Memory B cell (primary cell): ENCODE measurements around the gene NKAIN2.

Experiments used
- ATAC-seq: fragments of 150-1000 bp; cut with Tn5 transposase; 2 replicates; pipeline ENCODE4 v1.10.0; 2021; ENCODE audit warnings: low read depth, mild to moderate bottlenecking, moderate library complexity
- DNase-seq, 2 donors: peaks; one replicate each; pipeline ENCODE4 v3.0.0; 2022; ENCODE audit warnings: low spot score in 2 of 2
- H3K27ac Mint-ChIP-seq: one replicate; pipeline ENCODE4 v1.8.0; 2022; ENCODE audit warnings: mild to moderate bottlenecking, moderate library complexity, mixed read lengths
- H3K27me3 Mint-ChIP-seq: one replicate; pipeline ENCODE4 v1.8.0; 2022; ENCODE audit warnings: mixed read lengths
- H3K36me3 Mint-ChIP-seq: one replicate; pipeline ENCODE4 v1.8.0; 2022; ENCODE audit warnings: mild to moderate bottlenecking, mixed read lengths
- H3K4me1 Mint-ChIP-seq: one replicate; pipeline ENCODE4 v1.8.0; 2022; ENCODE audit warnings: mixed read lengths
- H3K4me3 Mint-ChIP-seq: one replicate; pipeline ENCODE4 v1.8.0; 2022; ENCODE audit warnings: mild to moderate bottlenecking, moderate library complexity, mixed read lengths
- H3K9me3 Mint-ChIP-seq: one replicate; pipeline ENCODE4 v1.8.0; 2022; ENCODE audit warnings: mixed read lengths

Gene NKAIN2

DNA sequence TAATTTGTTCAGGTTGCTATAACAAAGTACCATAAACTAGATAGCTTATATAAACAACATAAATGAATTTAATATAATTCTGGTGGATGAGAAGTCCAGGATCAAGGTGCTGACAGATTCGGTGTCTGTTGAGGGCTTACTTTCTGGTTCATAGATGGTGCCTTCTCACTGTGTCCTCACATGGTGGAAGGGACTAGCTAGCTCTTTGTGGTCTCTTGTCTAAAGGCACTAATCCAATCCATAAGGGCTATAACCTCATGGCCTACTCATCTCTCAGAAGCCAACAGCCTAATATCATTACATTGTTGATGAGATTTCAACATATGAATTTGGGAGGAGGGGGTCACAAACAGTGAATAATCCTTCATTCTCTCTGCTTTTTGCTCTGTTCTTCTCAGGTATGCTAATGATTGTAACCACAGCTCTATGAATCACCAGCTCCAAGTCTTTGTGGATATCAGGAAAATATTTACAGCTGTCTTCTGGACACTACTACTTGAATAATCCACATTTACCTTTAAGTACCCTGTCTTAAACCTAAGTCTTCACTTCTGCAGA, 122.3 kb downstream of the NKAIN2 start:
- H3K4me1 Mint-ChIP-seq, result no peaks in the 10 kb centered on the region
- no peaks in the 10 kb centered on the region for H3K36me3 Mint-ChIP-seq
- no peaks in the 10 kb centered on the region for H3K27me3 Mint-ChIP-seq
- ATAC-seq (no peak), DNase-seq (no peak)
- H3K27ac Mint-ChIP-seq, result no peak overlapping the region
- H3K9me3 Mint-ChIP-seq, result peaks cover 2% of the 10 kb centered on the region
- H3K4me3 Mint-ChIP-seq, result no peak overlapping the region

DNA sequence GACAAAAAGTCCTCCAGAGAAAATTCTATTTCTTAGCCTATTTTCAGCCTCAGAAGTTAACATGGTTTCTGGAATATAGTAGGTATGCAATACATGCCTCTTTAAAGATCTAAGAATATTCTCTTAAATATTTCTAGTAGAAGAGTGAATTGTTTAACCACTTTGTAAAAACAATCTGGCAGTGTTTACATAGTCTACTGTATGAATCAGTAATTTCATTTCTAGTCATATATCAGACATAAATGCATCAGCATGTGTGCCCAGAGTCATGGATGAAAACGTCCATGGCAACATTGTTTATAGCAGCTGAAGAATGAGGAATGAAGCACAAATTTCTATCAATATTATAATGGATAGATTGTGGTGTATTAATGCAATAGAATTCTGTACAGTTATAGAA, 124.9 kb downstream of the NKAIN2 start:
- Mint-ChIP-seq H3K9me3 (peaks cover 2% of the 10 kb centered on the region), H3K27me3 (no peaks in the 10 kb centered on the region), H3K4me1 (no peaks in the 10 kb centered on the region), H3K36me3 (no peaks in the 10 kb centered on the region), H3K4me3 (no peak overlapping the region), H3K27ac (no peak overlapping the region)
- DNase-seq (no peak), ATAC-seq (no peak)

- H3K27ac Mint-ChIP-seq, result no peak overlapping the region
- DNase-seq, result no peak
- H3K9me3 Mint-ChIP-seq, result peaks cover 5% of the 10 kb centered on the region
These were observed 128.3 kb downstream of the NKAIN2 start for GRCh38 chr6:123931928-123932327.

DNA sequence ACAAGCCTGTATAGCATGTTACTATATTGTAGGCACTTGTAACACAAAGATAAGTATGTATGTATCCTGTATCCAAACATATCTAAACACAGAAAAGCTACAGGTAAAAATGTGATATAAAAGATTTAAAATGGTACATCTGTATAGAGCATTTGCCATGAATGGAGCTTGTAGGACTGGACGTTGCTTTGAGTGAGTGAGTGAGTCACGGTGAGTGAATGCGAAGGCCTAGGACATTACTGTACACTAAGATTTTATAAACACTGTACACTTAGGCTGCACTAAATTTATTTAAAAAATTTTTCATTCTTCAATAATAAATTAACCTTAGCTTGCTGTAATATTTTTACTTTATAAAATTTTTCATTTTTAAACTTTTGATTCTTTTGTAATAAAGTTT, 136.9 kb downstream of the NKAIN2 start:
- no peak overlapping the region for H3K4me3 Mint-ChIP-seq
- H3K27ac Mint-ChIP-seq, result no peak overlapping the region
- DNase-seq (no peak), ATAC-seq (no peak)
- H3K4me1 Mint-ChIP-seq, result no peaks in the 10 kb centered on the region
- H3K36me3 Mint-ChIP-seq, result no peaks in the 10 kb centered on the region
- no peaks in the 10 kb centered on the region for H3K9me3 Mint-ChIP-seq
- H3K27me3 Mint-ChIP-seq, result no peaks in the 10 kb centered on the region

More at GRCh38 chr6:123931928-123932327, 128.3 kb downstream of the NKAIN2 start:
- no peaks in the 10 kb centered on the region for H3K27me3 Mint-ChIP-seq
- no peak overlapping the region for H3K4me3 Mint-ChIP-seq
- ATAC-seq, result no peak
- no peaks in the 10 kb centered on the region for H3K4me1 Mint-ChIP-seq
- H3K36me3 Mint-ChIP-seq, result no peaks in the 10 kb centered on the region

- no peak overlapping the region for H3K27ac Mint-ChIP-seq
- H3K36me3 Mint-ChIP-seq, result no peaks in the 10 kb centered on the region
- no peak overlapping the region for H3K4me3 Mint-ChIP-seq
- no peaks in the 10 kb centered on the region for H3K4me1 Mint-ChIP-seq
- ATAC-seq (no peak), DNase-seq (no peak)
- no peaks in the 10 kb centered on the region for H3K27me3 Mint-ChIP-seq
- H3K9me3 Mint-ChIP-seq, result no peaks in the 10 kb centered on the region
These were observed 138.2 kb downstream of the NKAIN2 start for GRCh38 chr6:123941855-123942254.

- no peak for ATAC-seq
- H3K36me3 Mint-ChIP-seq, result no peaks in the 10 kb centered on the region
- no peak overlapping the region for H3K4me3 Mint-ChIP-seq
- no peak overlapping the region for H3K27ac Mint-ChIP-seq
- no peak for DNase-seq
- peaks cover 4% of the 10 kb centered on the region for H3K9me3 Mint-ChIP-seq
- no peaks in the 10 kb centered on the region for H3K4me1 Mint-ChIP-seq
- no peaks in the 10 kb centered on the region for H3K27me3 Mint-ChIP-seq
These were observed 141.7 kb downstream of the NKAIN2 start for GRCh38 chr6:123945386-123945785.

DNA sequence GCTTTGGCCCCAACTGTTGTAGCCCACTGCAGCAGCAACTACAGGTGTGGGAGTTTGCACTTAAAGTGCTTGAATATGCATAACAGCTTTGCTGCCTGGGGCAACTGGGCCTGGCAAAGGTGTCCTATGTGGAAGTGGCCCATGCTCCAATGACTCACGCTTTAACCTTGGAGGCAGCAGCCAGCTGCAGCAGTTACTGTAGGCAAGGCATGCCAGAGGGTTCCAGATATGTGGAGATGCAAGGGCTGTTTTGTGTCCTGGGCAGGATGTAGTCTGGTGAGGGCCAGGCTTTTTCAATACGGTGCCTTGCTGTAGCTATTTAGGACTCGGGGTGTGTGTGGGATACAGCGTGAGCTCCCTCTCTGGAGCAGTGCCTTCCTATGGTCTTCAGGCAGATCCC, 150.3 kb downstream of the NKAIN2 start:
- Mint-ChIP-seq H3K27ac (no peak overlapping the region), H3K4me1 (no peaks in the 10 kb centered on the region), H3K36me3 (no peaks in the 10 kb centered on the region), H3K9me3 (peaks cover 10% of the 10 kb centered on the region), H3K4me3 (no peak overlapping the region), H3K27me3 (no peaks in the 10 kb centered on the region)
- DNase-seq (no peak), ATAC-seq (no peak)

DNA sequence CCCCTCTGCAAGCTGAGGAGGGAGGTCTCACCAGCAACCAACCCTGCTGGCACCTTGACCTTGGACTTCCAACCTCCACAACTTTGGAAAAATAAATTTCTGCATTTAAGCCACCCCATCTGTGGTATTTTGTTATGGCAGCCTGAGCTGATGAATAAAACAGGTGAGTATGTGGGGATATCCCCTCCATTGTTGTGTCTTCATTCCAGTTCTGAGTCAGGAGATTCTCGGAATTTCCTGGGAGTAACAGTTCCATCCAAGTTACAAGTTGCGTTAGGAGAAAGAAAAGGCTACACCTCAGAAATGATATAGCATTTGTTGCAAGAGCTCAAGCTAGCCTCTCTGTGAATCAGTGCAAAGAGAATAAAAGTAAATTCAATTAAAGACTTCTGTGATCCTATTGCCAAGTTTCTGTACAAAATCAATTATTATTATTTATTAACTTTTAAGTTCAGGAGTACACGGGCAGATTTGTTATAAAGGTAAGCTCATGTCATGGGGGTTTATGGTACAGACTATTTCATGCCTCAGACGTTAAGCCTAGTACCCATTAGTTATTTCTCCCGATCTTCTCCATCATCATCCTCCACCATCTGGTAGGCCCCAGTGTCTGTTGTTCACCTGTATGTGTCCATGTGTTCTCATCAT, 153.0 kb downstream of the NKAIN2 start:
- H3K27me3 Mint-ChIP-seq, result no peaks in the 10 kb centered on the region
- peaks cover 9% of the 10 kb centered on the region for H3K9me3 Mint-ChIP-seq
- H3K4me3 Mint-ChIP-seq, result no peak overlapping the region
- H3K27ac Mint-ChIP-seq, result no peak overlapping the region
- no peak for ATAC-seq
- H3K36me3 Mint-ChIP-seq, result no peaks in the 10 kb centered on the region
- DNase-seq, result no peak
- H3K4me1 Mint-ChIP-seq, result no peaks in the 10 kb centered on the region

- Mint-ChIP-seq H3K27ac (no peak overlapping the region), H3K9me3 (peaks cover 1% of the 10 kb centered on the region), H3K27me3 (no peaks in the 10 kb centered on the region), H3K4me1 (no peaks in the 10 kb centered on the region), H3K36me3 (no peaks in the 10 kb centered on the region), H3K4me3 (no peak overlapping the region)
- no peak for ATAC-seq
- DNase-seq, result no peak
These were observed 158.8 kb downstream of the NKAIN2 start for GRCh38 chr6:123962508-123962907.

- H3K4me1 Mint-ChIP-seq, result no peaks in the 10 kb centered on the region
- no peaks in the 10 kb centered on the region for H3K27me3 Mint-ChIP-seq
- H3K9me3 Mint-ChIP-seq, result no peaks in the 10 kb centered on the region
These were observed 162.2 kb downstream of the NKAIN2 start for GRCh38 chr6:123965894-123966293.

GRCh38 chr6:123966618-123967017, 163.0 kb downstream of the NKAIN2 start:
- no peaks in the 10 kb centered on the region for H3K9me3 Mint-ChIP-seq
- no peak for DNase-seq
- no peaks in the 10 kb centered on the region for H3K4me1 Mint-ChIP-seq
- H3K4me3 Mint-ChIP-seq, result no peak overlapping the region
- no peak for ATAC-seq
- H3K27ac Mint-ChIP-seq, result no peak overlapping the region
- no peaks in the 10 kb centered on the region for H3K27me3 Mint-ChIP-seq
- H3K36me3 Mint-ChIP-seq, result no peaks in the 10 kb centered on the region

More at GRCh38 chr6:123965894-123966293, 162.2 kb downstream of the NKAIN2 start:
- no peak for ATAC-seq
- DNase-seq, result no peak
- Mint-ChIP-seq H3K4me3 (no peak overlapping the region), H3K36me3 (no peaks in the 10 kb centered on the region), H3K27ac (no peak overlapping the region)

GRCh38 chr6:123967905-123968304, 164.2 kb downstream of the NKAIN2 start:
- Mint-ChIP-seq H3K4me1 (no peaks in the 10 kb centered on the region), H3K27ac (no peak overlapping the region), H3K36me3 (no peaks in the 10 kb centered on the region), H3K27me3 (no peaks in the 10 kb centered on the region), H3K4me3 (no peak overlapping the region), H3K9me3 (no peaks in the 10 kb centered on the region)
- ATAC-seq (no peak), DNase-seq (no peak)

- H3K27ac Mint-ChIP-seq, result no peak overlapping the region
- DNase-seq (no peak), ATAC-seq (no peak)
- no peaks in the 10 kb centered on the region for H3K27me3 Mint-ChIP-seq
- H3K4me1 Mint-ChIP-seq, result no peaks in the 10 kb centered on the region
- H3K36me3 Mint-ChIP-seq, result no peaks in the 10 kb centered on the region
- no peaks in the 10 kb centered on the region for H3K9me3 Mint-ChIP-seq
- no peak overlapping the region for H3K4me3 Mint-ChIP-seq
These were observed 169.1 kb downstream of the NKAIN2 start for GRCh38 chr6:123972600-123973294.

- ATAC-seq (no peak), DNase-seq (no peak)
- no peak overlapping the region for H3K27ac Mint-ChIP-seq
- peaks cover 2% of the 10 kb centered on the region for H3K9me3 Mint-ChIP-seq
- H3K27me3 Mint-ChIP-seq, result no peaks in the 10 kb centered on the region
- H3K4me3 Mint-ChIP-seq, result no peak overlapping the region
- no peaks in the 10 kb centered on the region for H3K36me3 Mint-ChIP-seq
- H3K4me1 Mint-ChIP-seq, result no peaks in the 10 kb centered on the region
These were observed 176.6 kb downstream of the NKAIN2 start for GRCh38 chr6:123980311-123980710.

- Mint-ChIP-seq H3K4me3 (no peak overlapping the region), H3K36me3 (no peaks in the 10 kb centered on the region), H3K27ac (no peak overlapping the region), H3K27me3 (no peaks in the 10 kb centered on the region), H3K9me3 (peaks cover 2% of the 10 kb centered on the region), H3K4me1 (no peaks in the 10 kb centered on the region)
- no peak for ATAC-seq
- DNase-seq, result no peak
These were observed 183.3 kb downstream of the NKAIN2 start for GRCh38 chr6:123986938-123987337.
